ENCODE measurements around the gene PGAP2. TPM values are rescaled to one million over a fixed set of nuclear protein-coding genes. Genes with fewer than 3 reads are reported as not detected.
"Not testable (repeated sequence)": the region's sequence is repeated elsewhere in the genome, so short reads cannot be mapped to it uniquely, and the experiment has no call there.

PGAP2 gene
- total RNA-seq, 2 donors from 2014 or later, result 38.5 to 52.2 TPM

- peak; percentile 72 for DNase-seq
- Histone ChIP-seq H3K9ac (ENCODE audit: extremely low read depth, low read length, poor library complexity, severe bottlenecking) (no peak overlapping the region), H3K9me3 (ENCODE audit: control insufficient read depth, low read length) (no peaks in the 10 kb centered on the region), H3K36me3 (ENCODE audit: control insufficient read depth, insufficient read depth, low read length) (no peaks in the 10 kb centered on the region), H3K27ac (ENCODE audit: low read depth, low read length) (no peak overlapping the region), H3K27me3 (ENCODE audit: control insufficient read depth, insufficient read depth, low read length, poor library complexity, severe bottlenecking) (no peaks in the 10 kb centered on the region), H3K4me3 (ENCODE audit: low read length) (no peak overlapping the region), H3K4me1 (ENCODE audit: control insufficient read depth, insufficient read depth, low read length) (peaks cover 7% of the 10 kb centered on the region)
- no peak for TF ChIP-seq CTCF (conservative IDR thresholded peaks at IDR 0.05)
- 85 to 88% methylated on average over 3 to 4 of the region's 4 CpGs for WGBS, 2 experiments (ENCODE audit: insufficient coverage in 1 of 2, insufficient read length in 1 of 2)
- Mint-ChIP-seq H3K4me3 (no peak overlapping the region), H3K27me3 (ENCODE audit: insufficient read depth) (no peaks in the 10 kb centered on the region), H3K36me3 (ENCODE audit: low read depth) (no peaks in the 10 kb centered on the region), H3K9me3 (no peaks in the 10 kb centered on the region), H3K4me1 (peaks cover 21% of the 10 kb centered on the region), H3K27ac (no peak overlapping the region)
Observed at GRCh38 chr11:3859373-3859881, 51.1 kb downstream of the PGAP2 start.

- DNase-seq, result no peak
- H3K27ac ChIP-seq (ENCODE audit: low read depth, low read length), result no peak overlapping the region
- Mint-ChIP-seq H3K36me3 (ENCODE audit: low read depth) (no peaks in the 10 kb centered on the region), H3K9me3 (no peaks in the 10 kb centered on the region), H3K27ac (no peak overlapping the region), H3K27me3 (ENCODE audit: insufficient read depth) (no peaks in the 10 kb centered on the region), H3K4me3 (no peak overlapping the region), H3K4me1 (peaks cover 19% of the 10 kb centered on the region)
- H3K9me3 ChIP-seq (ENCODE audit: control insufficient read depth, low read length), result no peaks in the 10 kb centered on the region
- H3K4me1 ChIP-seq (ENCODE audit: control insufficient read depth, insufficient read depth, low read length), result peaks cover 7% of the 10 kb centered on the region
- no peaks in the 10 kb centered on the region for H3K27me3 ChIP-seq (ENCODE audit: control insufficient read depth, insufficient read depth, low read length, poor library complexity, severe bottlenecking)
- WGBS, 2 experiments (ENCODE audit: insufficient coverage in 1 of 2, insufficient read length in 1 of 2), result 80 to 100% methylated on average over 1 to 2 of the region's 2 CpGs
- no peak overlapping the region for H3K4me3 ChIP-seq (ENCODE audit: low read length)
- no peaks in the 10 kb centered on the region for H3K36me3 ChIP-seq (ENCODE audit: control insufficient read depth, insufficient read depth, low read length)
- H3K9ac ChIP-seq (ENCODE audit: extremely low read depth, low read length, poor library complexity, severe bottlenecking), result no peak overlapping the region
- TF ChIP-seq CTCF (conservative IDR thresholded peaks at IDR 0.05), result no peak
Observed at GRCh38 chr11:3860375-3860774, 52.0 kb downstream of the PGAP2 start.

- H3K4me1 ChIP-seq (ENCODE audit: control insufficient read depth, insufficient read depth, low read length); H3K27ac ChIP-seq (ENCODE audit: low read depth, low read length); H3K4me3 Mint-ChIP-seq; H3K27ac Mint-ChIP-seq; H3K9me3 ChIP-seq (ENCODE audit: control insufficient read depth, low read length); H3K9me3 Mint-ChIP-seq; H3K4me3 ChIP-seq (ENCODE audit: low read length); DNase-seq; H3K27me3 Mint-ChIP-seq (ENCODE audit: insufficient read depth); H3K36me3 Mint-ChIP-seq (ENCODE audit: low read depth); H3K36me3 ChIP-seq (ENCODE audit: control insufficient read depth, insufficient read depth, low read length); H3K27me3 ChIP-seq (ENCODE audit: control insufficient read depth, insufficient read depth, low read length, poor library complexity, severe bottlenecking); H3K9ac ChIP-seq (ENCODE audit: extremely low read depth, low read length, poor library complexity, severe bottlenecking): not testable (repeated sequence)
- peaks cover 23% of the 10 kb centered on the region for H3K4me1 Mint-ChIP-seq
- WGBS, 2 experiments (ENCODE audit: insufficient coverage in 1 of 2, insufficient read length in 1 of 2), result 92 to 94% methylated on average over 2 to 4 of the region's 4 CpGs
Observed at GRCh38 chr11:3860898-3861393, 52.6 kb downstream of the PGAP2 start.

- no peak for DNase-seq
- WGBS, 2 experiments (ENCODE audit: insufficient coverage in 1 of 2, insufficient read length in 1 of 2), result 36% methylated on average over 1 of the region's 1 CpG; no CpG with 5 or more reads in 1 of the 2 experiments
- Mint-ChIP-seq H3K4me1 (peaks cover 21% of the 10 kb centered on the region), H3K9me3 (no peaks in the 10 kb centered on the region), H3K27me3 (ENCODE audit: insufficient read depth) (no peaks in the 10 kb centered on the region), H3K36me3 (ENCODE audit: low read depth) (no peaks in the 10 kb centered on the region), H3K27ac (no peak overlapping the region), H3K4me3 (no peak overlapping the region)
- Histone ChIP-seq H3K27me3 (ENCODE audit: control insufficient read depth, insufficient read depth, low read length, poor library complexity, severe bottlenecking) (no peaks in the 10 kb centered on the region), H3K4me1 (ENCODE audit: control insufficient read depth, insufficient read depth, low read length) (peaks cover 5% of the 10 kb centered on the region), H3K36me3 (ENCODE audit: control insufficient read depth, insufficient read depth, low read length) (no peaks in the 10 kb centered on the region), H3K27ac (ENCODE audit: low read depth, low read length) (no peak overlapping the region), H3K9ac (ENCODE audit: extremely low read depth, low read length, poor library complexity, severe bottlenecking) (no peak overlapping the region), H3K4me3 (ENCODE audit: low read length) (no peak overlapping the region), H3K9me3 (ENCODE audit: control insufficient read depth, low read length) (no peaks in the 10 kb centered on the region)
- no peak for TF ChIP-seq CTCF (conservative IDR thresholded peaks at IDR 0.05)
Observed at GRCh38 chr11:3861683-3862082, 53.3 kb downstream of the PGAP2 start.

All from endodermal cell (in vitro differentiated cells).